ENCODE measurements around the gene RDH5. TPM values are rescaled to one million over a fixed set of nuclear protein-coding genes. Genes with fewer than 3 reads are reported as not detected.

Gene RDH5
- total RNA-seq, 1 experiment from 2014 or later = 6.2 TPM

GRCh38 chr12:55723516-55724225 lies 3.5 kb downstream of the RDH5 start:
- Histone ChIP-seq H3K4me2 (ENCODE audit: low read length) (no peak overlapping the region), H3K9me3 (ENCODE audit: control insufficient read depth in 1 of 2, insufficient read depth in 1 of 2, low read depth in 1 of 2, low read length in 2 of 2) (no peaks in the 10 kb centered on the region), H3K9ac (ENCODE audit: low read length) (no peak overlapping the region), H2AFZ (ENCODE audit: low read depth, low read length, poor library complexity, severe bottlenecking) (no peak overlapping the region), H3K36me3 (ENCODE audit: control insufficient read depth in 1 of 2, insufficient read depth in 2 of 2, low read length in 2 of 2) (peaks cover 9 to 41% of the 10 kb centered on the region in 2 experiments; a peak in 3 of 4 replicates), H4K20me1 (ENCODE audit: insufficient read depth) (no peaks in the 10 kb centered on the region), H3K4me1 (ENCODE audit: control insufficient read depth in 1 of 2, insufficient read depth in 2 of 2, low read length in 2 of 2) (peaks cover 26 to 61% of the 10 kb centered on the region in 2 experiments), H3K27me3 (ENCODE audit: insufficient read depth, low read length) (no peaks in the 10 kb centered on the region), H3K9me2 (ENCODE audit: insufficient read depth) (no peaks in the 10 kb centered on the region), H3K79me2 (ENCODE audit: insufficient read depth, low read length) (peaks cover 22% of the 10 kb centered on the region), H3K4me3 (replicated peaks in 1 of 2; ENCODE audit: low read depth in 1 of 2, low read length in 2 of 2) (no peak overlapping the region), H3K27ac (ENCODE audit: low read depth, low read length) (peak overlapping the region; percentile 14; the same call in 1 of the 2 replicates)
- no TSS peak for BruUV-seq (replicated peaks)
- CTCF ChIA-PET = interaction anchor here (1.1 to 2.0 kb wide), 4 partner anchors 8 to 18 kb away, joined by 3 to 12 read pairs (median 4); partner anchors contain the start of gene BLOC1S1
- intact Hi-C loops (cut with micrococcal nuclease) = no loop called here
- POLR2A ChIA-PET = interaction anchor here (1.1 to 1.8 kb wide), 2 partner anchors 14 to 41 kb away, joined by 3 to 9 read pairs; no protein-coding TSS in a partner anchor
- TF ChIP-seq EZH2phosphoT487 (IDR thresholded peaks at IDR 0.05; ENCODE audit: borderline replicate concordance) (no peak), POLR2A (IDR thresholded peaks at IDR 0.05; ENCODE audit: borderline replicate concordance, extremely low read depth, insufficient read depth, insufficient read length) (no peak), ZBTB33 (IDR thresholded peaks at IDR 0.05; ENCODE audit: extremely low read depth, insufficient replicate concordance, low read length) (no peak), CTCF (IDR thresholded peaks at IDR 0.05 in 2 of 3, conservative IDR thresholded peaks at IDR 0.05 in 1 of 3; ENCODE audit: borderline replicate concordance in 1 of 3, insufficient read depth in 1 of 3, low read depth in 2 of 3, low read length in 2 of 3) (no peak), SRF (IDR thresholded peaks at IDR 0.05; ENCODE audit: low read depth) (no peak), EGR1 (IDR thresholded peaks at IDR 0.05; ENCODE audit: low read depth) (no peak)
- RAD21 ChIA-PET (ENCODE audit: low non-redundant PET in 1 of 2, low total read pairs in 2 of 2, uncharacterized antibody in 2 of 2, unreplicated experiment in 2 of 2) = interaction anchor here in 1 of 2 experiments (0.6 kb wide), 1 partner anchor 13 kb away, joined by 3 read pairs; no protein-coding TSS in a partner anchor
- ATAC-seq (no peak), DNase-seq (ENCODE audit: low read depth, low spot score) (no peak)
